ENCODE data around the gene THRB. TPM values are rescaled to one million over a fixed set of nuclear protein-coding genes. Genes with fewer than 3 reads are reported as not detected.
"Not testable (repeated sequence)": the region's sequence is repeated elsewhere in the genome, so short reads cannot be mapped to it uniquely, and the experiment has no call there.

Gene THRB
- total RNA-seq, 1 experiment from 2014 or later = 9.7 TPM

GRCh38 chr3:24426896-24427295, 67.8 kb downstream of the THRB start:
- Histone ChIP-seq H3K4me3 (no peak overlapping the region), H3K9me2 (ENCODE audit: insufficient read depth) (no peaks in the 10 kb centered on the region), H3F3A (ENCODE audit: insufficient read depth, low read depth) (no peaks in the 10 kb centered on the region; the same call in 1 of the 2 replicates), H2AFZ (no peak overlapping the region), H4K20me1 (ENCODE audit: insufficient read depth) (no peaks in the 10 kb centered on the region), H3K4me1 (replicated peaks; ENCODE audit: insufficient read depth) (no peaks in the 10 kb centered on the region), H3K27me3 (ENCODE audit: insufficient read depth, low read depth) (no peaks in the 10 kb centered on the region), H3K79me2 (ENCODE audit: low read depth) (no peaks in the 10 kb centered on the region), H3K36me3 (ENCODE audit: low read depth) (no peaks in the 10 kb centered on the region), H3K9me3 (ENCODE audit: insufficient read depth, low read depth) (no peaks in the 10 kb centered on the region), H3K27ac (no peak overlapping the region), H3K4me2 (no peak overlapping the region)
- ChIA-PET CTCF (no interaction called here), POLR2A (ENCODE audit: unreplicated experiment) (no interaction called here)
- no peak for DNase-seq
- intact Hi-C loops (cut with micrococcal nuclease; ENCODE audit: unreplicated experiment) = no loop called here
- TF ChIP-seq CTCF (conservative IDR thresholded peaks at IDR 0.05) (no peak), EZH2 (IDR thresholded peaks at IDR 0.05; ENCODE audit: low read depth) (no peak)
- BruUV-seq (replicated peaks) = no TSS peak

DNA sequence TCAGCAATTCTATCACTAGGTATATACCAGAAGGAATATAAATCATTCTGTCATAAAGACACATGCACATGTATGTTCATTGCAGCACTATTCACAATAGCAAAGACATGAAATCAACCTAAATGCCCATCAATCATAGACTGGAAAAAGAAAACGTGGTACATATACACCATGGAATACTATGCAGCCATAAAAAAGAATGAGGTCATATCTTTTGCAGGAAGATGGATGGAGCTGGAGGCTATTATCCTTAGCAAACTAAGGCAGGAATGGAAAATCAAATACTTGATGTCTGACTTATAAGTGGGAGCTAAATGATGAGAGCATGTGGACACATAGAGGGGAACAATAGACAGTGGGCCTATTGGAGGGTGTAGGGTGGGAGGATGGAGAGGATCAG, 73.8 kb downstream of the THRB start:
- BruUV-seq (replicated peaks); H3K79me2 ChIP-seq (ENCODE audit: low read depth); H3K36me3 ChIP-seq (ENCODE audit: low read depth); H3F3A ChIP-seq (ENCODE audit: insufficient read depth, low read depth); H3K4me3 ChIP-seq; H3K27ac ChIP-seq; H3K4me1 ChIP-seq (replicated peaks; ENCODE audit: insufficient read depth); H3K4me2 ChIP-seq; H3K9me3 ChIP-seq (ENCODE audit: insufficient read depth, low read depth); POLR2A ChIA-PET (ENCODE audit: unreplicated experiment); intact Hi-C loops (cut with micrococcal nuclease; ENCODE audit: unreplicated experiment); H2AFZ ChIP-seq; H3K27me3 ChIP-seq (ENCODE audit: insufficient read depth, low read depth); H3K9me2 ChIP-seq (ENCODE audit: insufficient read depth); H4K20me1 ChIP-seq (ENCODE audit: insufficient read depth); CTCF ChIA-PET; DNase-seq: not testable (repeated sequence)

GRCh38 chr3:24420224-24420623, 74.4 kb downstream of the THRB start:
- ChIA-PET CTCF (no interaction called here), POLR2A (ENCODE audit: unreplicated experiment) (no interaction called here)
- Histone ChIP-seq H4K20me1 (ENCODE audit: insufficient read depth) (no peaks in the 10 kb centered on the region), H3F3A (ENCODE audit: insufficient read depth, low read depth) (no peaks in the 10 kb centered on the region; the same call in 1 of the 2 replicates), H3K27ac (no peak overlapping the region), H3K36me3 (ENCODE audit: low read depth) (no peaks in the 10 kb centered on the region), H3K4me1 (replicated peaks; ENCODE audit: insufficient read depth) (no peaks in the 10 kb centered on the region), H2AFZ (no peak overlapping the region), H3K79me2 (ENCODE audit: low read depth) (no peaks in the 10 kb centered on the region), H3K27me3 (ENCODE audit: insufficient read depth, low read depth) (no peaks in the 10 kb centered on the region), H3K9me2 (ENCODE audit: insufficient read depth) (no peaks in the 10 kb centered on the region), H3K4me2 (no peak overlapping the region), H3K9me3 (ENCODE audit: insufficient read depth, low read depth) (no peaks in the 10 kb centered on the region), H3K4me3 (no peak overlapping the region)
- no TSS peak for BruUV-seq (replicated peaks)
- intact Hi-C loops (cut with micrococcal nuclease; ENCODE audit: unreplicated experiment) = no loop called here
- no peak for DNase-seq
- TF ChIP-seq CTCF (conservative IDR thresholded peaks at IDR 0.05) (no peak), EZH2 (IDR thresholded peaks at IDR 0.05; ENCODE audit: low read depth) (no peak)

- CTCF ChIA-PET = no interaction called here
- no peak overlapping the region for H3K4me3 ChIP-seq
- no peaks in the 10 kb centered on the region; the same call in 1 of the 2 replicates for H3F3A ChIP-seq (ENCODE audit: insufficient read depth, low read depth)
- TF ChIP-seq CTCF (conservative IDR thresholded peaks at IDR 0.05) (no peak), EZH2 (IDR thresholded peaks at IDR 0.05; ENCODE audit: low read depth) (no peak)
- H3K4me1 ChIP-seq (replicated peaks; ENCODE audit: insufficient read depth) = no peaks in the 10 kb centered on the region
- POLR2A ChIA-PET (ENCODE audit: unreplicated experiment) = no interaction called here
- H3K27me3 ChIP-seq (ENCODE audit: insufficient read depth, low read depth) = no peaks in the 10 kb centered on the region
- no TSS peak for BruUV-seq (replicated peaks)
- no peak overlapping the region for H3K27ac ChIP-seq
- no peak overlapping the region for H2AFZ ChIP-seq
- no peaks in the 10 kb centered on the region for H3K9me3 ChIP-seq (ENCODE audit: insufficient read depth, low read depth)
- H3K4me2 ChIP-seq = no peak overlapping the region
- H3K36me3 ChIP-seq (ENCODE audit: low read depth) = no peaks in the 10 kb centered on the region
- H3K79me2 ChIP-seq (ENCODE audit: low read depth) = no peaks in the 10 kb centered on the region
- no peak for DNase-seq
- intact Hi-C loops (cut with micrococcal nuclease; ENCODE audit: unreplicated experiment) = no loop called here
- no peaks in the 10 kb centered on the region for H3K9me2 ChIP-seq (ENCODE audit: insufficient read depth)
- H4K20me1 ChIP-seq (ENCODE audit: insufficient read depth) = no peaks in the 10 kb centered on the region
Measured at GRCh38 chr3:24419067-24419791, 75.4 kb downstream of the THRB start.
